ENCODE measurements around the gene C16orf78.

C16orf78 gene

DNA sequence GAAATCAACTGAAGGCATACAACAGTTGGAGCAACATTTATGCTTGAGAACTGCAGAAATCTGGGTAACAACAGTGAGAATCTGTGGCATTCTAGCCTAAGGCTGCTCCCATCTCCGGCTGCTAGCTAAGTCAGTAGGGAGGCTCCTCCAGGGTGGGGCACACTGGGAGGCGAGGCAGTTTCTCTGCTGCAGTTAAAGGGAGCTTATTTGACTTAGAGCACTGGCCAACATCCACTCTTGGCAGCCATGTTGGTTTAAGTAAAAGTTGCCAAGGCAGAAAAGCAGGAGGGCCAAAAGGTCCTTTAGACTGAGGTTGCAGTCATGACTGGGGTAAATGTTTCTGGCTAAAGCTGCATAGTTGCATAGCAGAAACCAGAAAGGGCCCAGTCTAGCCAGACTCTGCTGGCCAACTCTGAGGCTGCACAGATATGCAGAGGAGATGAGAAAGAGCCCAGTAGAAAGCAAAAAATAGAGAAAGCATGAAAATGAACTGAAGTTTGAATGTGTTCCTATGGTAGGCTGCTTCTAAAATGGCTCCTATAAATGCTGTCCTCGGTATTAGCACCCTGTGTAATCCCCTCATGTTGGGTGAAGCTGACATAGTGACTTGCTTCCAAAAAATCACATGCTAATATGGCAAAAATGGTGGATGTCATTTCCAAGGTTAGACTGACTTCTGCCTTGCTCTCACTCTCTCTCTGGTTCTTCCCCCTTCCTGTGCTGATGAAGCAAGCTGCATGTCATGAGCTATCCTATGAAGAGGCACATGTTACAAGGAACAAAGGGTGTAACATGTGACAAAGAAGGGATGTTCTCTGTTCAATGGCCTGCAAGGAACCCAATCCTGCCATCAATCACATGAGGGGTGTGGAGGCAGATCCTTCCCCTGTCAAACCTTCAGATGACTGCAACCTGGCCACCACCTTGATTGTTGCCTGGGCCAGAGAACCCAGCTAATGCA, 3.7 kb upstream of the C16orf78 start:
- H3K4me1 ChIP-seq: peaks cover 17 to 41% (median 32%) of the 10 kb centered on the region in 10 experiments
- no peaks in the 10 kb centered on the region for H3K27me3 ChIP-seq
- peaks cover 0 to 21% (median 7%) of the 10 kb centered on the region in 11 experiments; a peak in 11 of 22 replicates for H3K9me3 ChIP-seq (replicated peaks in 1 of 11)
- H3K4me3 ChIP-seq: no peak overlapping the region
- H3K9ac ChIP-seq: no peak overlapping the region
- H4K20me1 ChIP-seq: no peaks in the 10 kb centered on the region
- no peaks in the 10 kb centered on the region for H3K36me3 ChIP-seq
- no peak overlapping the region for H3K27ac ChIP-seq
- no peak for TF ChIP-seq Cebpa-rat (IDR thresholded peaks at IDR 0.05)
- H3K4me2 ChIP-seq: 0 out of 22 replicates have a peak overlapping the region, but pooled peaks of 1 of the 11 experiments have one; percentile 5

DNA sequence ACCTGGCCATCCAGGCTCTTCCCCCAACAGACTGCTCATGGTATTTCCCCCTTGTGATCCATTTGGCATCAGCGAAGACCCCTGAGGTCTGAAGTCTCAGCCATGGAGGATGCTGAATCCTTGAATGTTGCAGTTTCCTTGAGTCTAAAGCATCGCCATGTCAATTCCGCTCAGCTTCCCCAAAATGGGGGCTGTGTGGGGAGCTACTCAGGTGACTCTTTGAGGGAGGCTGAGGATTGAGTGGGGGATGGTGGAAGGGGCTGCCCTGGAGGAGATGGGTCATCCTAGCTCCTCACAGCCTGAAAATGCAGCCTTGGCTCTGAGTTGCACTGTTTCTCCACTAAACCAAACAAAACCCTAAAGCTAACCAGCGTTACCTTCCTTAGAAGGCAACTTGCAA, 2.6 kb downstream of the C16orf78 start:
- no peak overlapping the region for H3K27ac ChIP-seq
- no peak overlapping the region for H3K9ac ChIP-seq
- no peaks in the 10 kb centered on the region for H3K36me3 ChIP-seq
- no peak overlapping the region for H3K4me2 ChIP-seq
- H3K9me3 ChIP-seq (replicated peaks in 1 of 11): no peaks in the 10 kb centered on the region
- H4K20me1 ChIP-seq: no peaks in the 10 kb centered on the region
- H3K27me3 ChIP-seq: no peaks in the 10 kb centered on the region
- no peaks in the 10 kb centered on the region for H3K4me1 ChIP-seq
- H3K4me3 ChIP-seq: no peak overlapping the region
- TF ChIP-seq Cebpa-rat (IDR thresholded peaks at IDR 0.05): no peak

DNA sequence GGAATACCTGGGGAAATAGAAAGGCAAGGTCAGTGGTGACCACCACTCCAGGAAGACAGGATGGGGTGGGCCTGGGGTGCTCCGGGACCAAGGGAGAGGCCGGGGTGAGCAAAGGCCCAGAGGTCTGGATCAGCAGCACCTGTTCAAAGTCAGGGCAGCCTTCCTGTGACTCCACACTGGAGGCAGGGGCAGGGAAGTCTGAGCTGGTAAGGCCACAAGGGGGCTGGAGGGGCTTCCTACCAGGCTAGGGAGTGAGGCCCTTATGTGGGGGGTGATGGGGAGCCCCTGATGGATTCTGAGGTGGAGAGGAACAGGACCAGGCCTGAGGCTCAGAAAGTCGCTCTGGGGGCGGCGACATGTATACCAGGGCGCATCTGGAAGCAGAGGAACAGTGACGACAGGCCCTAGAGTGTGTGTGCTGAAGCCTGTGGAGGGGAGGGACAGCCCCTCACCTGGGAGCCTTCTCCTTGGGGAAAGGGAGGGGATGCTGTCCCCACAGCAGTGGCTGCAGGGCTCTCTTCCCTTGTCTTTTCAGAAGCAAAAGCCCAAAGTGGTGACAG, 3.7 kb downstream of the C16orf78 start:
- no peak overlapping the region for H3K4me2 ChIP-seq
- H3K36me3 ChIP-seq: no peaks in the 10 kb centered on the region
- no peaks in the 10 kb centered on the region for H4K20me1 ChIP-seq
- H3K9ac ChIP-seq: no peak overlapping the region
- TF ChIP-seq Cebpa-rat (IDR thresholded peaks at IDR 0.05): no peak
- H3K4me1 ChIP-seq: no peaks in the 10 kb centered on the region
- H3K27ac ChIP-seq: no peak overlapping the region
- peaks cover 0 to 4% (median 0%) of the 10 kb centered on the region in 11 experiments; a peak in 3 of 22 replicates for H3K9me3 ChIP-seq (replicated peaks in 1 of 11)
- H3K27me3 ChIP-seq: no peaks in the 10 kb centered on the region
- no peak overlapping the region for H3K4me3 ChIP-seq

DNA sequence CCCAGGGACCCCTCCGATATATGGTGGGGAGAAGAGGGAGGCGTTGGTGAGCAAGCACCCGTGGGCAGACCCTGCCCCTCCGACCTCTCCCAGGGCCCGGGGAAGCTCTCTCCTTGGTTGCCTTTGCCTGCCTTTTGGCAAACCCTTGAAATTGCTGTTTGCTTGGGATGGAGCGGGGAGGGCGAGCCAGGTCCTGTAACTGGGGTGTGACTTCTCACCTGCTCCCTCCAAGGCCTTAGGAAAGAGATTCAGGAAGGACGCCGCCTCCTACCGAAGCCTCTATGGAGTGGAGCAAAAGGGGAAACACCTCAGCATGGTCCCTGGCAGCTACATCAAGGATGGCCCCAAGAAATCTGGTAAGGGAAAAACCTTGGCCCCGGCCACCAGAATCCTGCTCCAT, 4.6 kb downstream of the C16orf78 start:
- peaks cover 0 to 9% (median 4%) of the 10 kb centered on the region in 11 experiments; a peak in 7 of 22 replicates for H3K9me3 ChIP-seq (replicated peaks in 1 of 11)
- no peaks in the 10 kb centered on the region for H3K27me3 ChIP-seq
- no peak overlapping the region for H3K4me3 ChIP-seq
- H3K4me1 ChIP-seq: no peaks in the 10 kb centered on the region
- H3K27ac ChIP-seq: no peak overlapping the region
- no peak overlapping the region for H3K4me2 ChIP-seq
- no peaks in the 10 kb centered on the region for H4K20me1 ChIP-seq
- H3K36me3 ChIP-seq: no peaks in the 10 kb centered on the region
- no peak overlapping the region for H3K9ac ChIP-seq
- no peak for TF ChIP-seq Cebpa-rat (IDR thresholded peaks at IDR 0.05)

DNA sequence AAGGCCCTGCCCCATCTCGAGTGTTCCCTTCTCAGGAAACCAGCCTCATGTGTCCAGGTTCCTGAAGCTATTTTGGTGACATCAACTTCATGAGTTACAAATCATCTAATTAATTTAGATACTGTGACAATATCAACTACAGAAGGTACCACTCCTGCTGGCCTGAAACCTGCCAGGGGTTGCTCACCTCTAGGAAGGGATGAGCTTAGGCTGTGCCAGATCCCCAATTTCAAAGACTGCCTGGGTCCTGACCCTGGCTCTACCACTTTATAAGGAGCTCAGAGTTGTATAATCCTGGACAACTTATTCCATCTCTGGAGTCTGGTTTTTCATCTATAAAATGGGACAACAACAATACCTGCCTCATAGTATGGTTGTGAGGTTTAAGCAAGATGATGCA, 5.2 kb downstream of the C16orf78 start:
- Histone ChIP-seq H3K27ac (no peak overlapping the region), H3K9me3 (replicated peaks in 1 of 11) (peaks cover 0 to 11% (median 6%) of the 10 kb centered on the region in 11 experiments; a peak in 13 of 22 replicates), H3K4me3 (no peak overlapping the region), H3K36me3 (no peaks in the 10 kb centered on the region), H3K27me3 (no peaks in the 10 kb centered on the region), H3K9ac (no peak overlapping the region), H4K20me1 (no peaks in the 10 kb centered on the region), H3K4me1 (no peaks in the 10 kb centered on the region), H3K4me2 (no peak overlapping the region)
- TF ChIP-seq Cebpa-rat (IDR thresholded peaks at IDR 0.05): no peak

DNA sequence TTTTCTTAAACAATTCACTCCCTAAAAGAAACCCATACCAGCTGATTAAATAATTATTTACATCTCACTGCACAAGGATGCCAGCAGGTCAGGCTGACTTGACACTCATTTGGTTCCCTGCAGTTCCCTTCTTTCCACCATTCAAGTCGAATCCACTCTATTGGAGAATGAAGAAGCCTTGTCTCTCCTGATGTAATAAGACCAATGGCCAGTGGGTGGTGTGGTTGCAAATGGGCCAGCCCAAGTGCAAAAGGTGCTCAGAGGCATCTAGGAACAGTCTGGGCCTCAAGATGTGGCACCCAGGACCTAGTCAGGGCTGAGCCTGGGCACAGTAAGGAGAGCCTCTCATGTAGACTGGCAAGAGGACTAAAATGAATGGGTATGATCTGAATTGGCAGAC, 9.3 kb downstream of the C16orf78 start:
- no peaks in the 10 kb centered on the region for H3K4me1 ChIP-seq
- no peak overlapping the region for H3K4me2 ChIP-seq
- no peak overlapping the region for H3K9ac ChIP-seq
- H3K9me3 ChIP-seq (replicated peaks in 1 of 11): peaks cover 12 to 35% (median 21%) of the 10 kb centered on the region in 11 experiments; a peak in 17 of 22 replicates
- no peaks in the 10 kb centered on the region for H3K27me3 ChIP-seq
- no peak overlapping the region for H3K27ac ChIP-seq
- H4K20me1 ChIP-seq: no peaks in the 10 kb centered on the region
- TF ChIP-seq Cebpa-rat (IDR thresholded peaks at IDR 0.05): no peak
- H3K36me3 ChIP-seq: no peaks in the 10 kb centered on the region
- no peak overlapping the region for H3K4me3 ChIP-seq

DNA sequence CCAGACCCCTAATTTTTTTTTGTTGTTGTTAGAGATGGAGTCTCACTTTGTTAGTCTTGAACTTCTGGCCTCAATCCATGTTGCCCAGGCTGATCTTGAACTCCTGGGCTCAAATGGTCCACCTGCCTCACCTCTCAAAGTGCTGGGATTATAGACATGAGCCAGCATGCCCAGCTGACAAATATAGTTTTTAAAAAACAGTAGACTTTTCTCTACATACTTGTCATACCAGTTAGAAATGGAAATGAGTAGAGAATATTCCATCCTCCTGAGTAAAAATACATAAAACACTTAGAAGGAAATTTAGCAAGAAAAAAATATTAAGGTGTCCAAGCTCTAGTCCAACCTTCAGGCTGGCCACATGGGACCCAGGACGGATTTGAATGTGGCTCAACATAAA, 21.4 kb downstream of the C16orf78 start:
- Histone ChIP-seq H3K9me3 (replicated peaks in 1 of 11) (no peaks in the 10 kb centered on the region), H3K4me3 (no peak overlapping the region), H3K9ac (no peak overlapping the region), H3K4me2 (no peak overlapping the region), H3K27me3 (no peaks in the 10 kb centered on the region), H3K36me3 (no peaks in the 10 kb centered on the region), H4K20me1 (no peaks in the 10 kb centered on the region), H3K4me1 (peaks cover 0 to 7% (median 0%) of the 10 kb centered on the region in 10 experiments; a peak in 5 of 20 replicates), H3K27ac (no peak overlapping the region)
- TF ChIP-seq Cebpa-rat (IDR thresholded peaks at IDR 0.05): no peak

DNA sequence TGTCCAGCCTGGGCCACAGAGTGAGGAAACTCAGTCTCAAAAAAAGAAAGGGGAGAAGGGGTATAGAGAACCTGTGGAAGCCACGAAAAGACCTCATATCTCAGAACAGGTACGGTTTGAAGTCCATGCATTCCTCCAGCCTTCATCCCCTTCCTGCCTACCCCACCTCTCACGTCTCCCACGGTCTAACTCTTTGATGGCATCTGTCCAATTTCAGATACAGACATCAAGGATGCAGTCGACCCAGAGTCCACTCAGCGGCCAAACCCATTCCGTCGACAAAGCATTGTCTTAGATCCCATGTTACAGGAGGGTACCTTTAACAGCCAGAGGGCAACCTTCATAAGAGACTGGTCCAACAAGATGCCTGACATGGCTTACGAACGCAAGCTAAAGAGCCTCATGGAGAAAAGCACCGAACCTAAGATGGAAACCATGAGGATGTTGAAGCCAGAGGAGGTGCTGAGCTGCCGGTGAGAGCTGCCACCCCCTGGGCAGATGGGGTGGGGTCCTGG, 22.7 kb downstream of the C16orf78 start:
- peaks cover 0 to 7% (median 0%) of the 10 kb centered on the region in 10 experiments; a peak in 5 of 20 replicates for H3K4me1 ChIP-seq
- no peaks in the 10 kb centered on the region for H4K20me1 ChIP-seq
- no peak overlapping the region for H3K4me3 ChIP-seq
- H3K4me2 ChIP-seq: no peak overlapping the region
- no peaks in the 10 kb centered on the region for H3K27me3 ChIP-seq
- no peak overlapping the region for H3K9ac ChIP-seq
- no peak overlapping the region for H3K27ac ChIP-seq
- H3K36me3 ChIP-seq: no peaks in the 10 kb centered on the region
- no peaks in the 10 kb centered on the region for H3K9me3 ChIP-seq (replicated peaks in 1 of 11)
- no peak for TF ChIP-seq Cebpa-rat (IDR thresholded peaks at IDR 0.05)

DNA sequence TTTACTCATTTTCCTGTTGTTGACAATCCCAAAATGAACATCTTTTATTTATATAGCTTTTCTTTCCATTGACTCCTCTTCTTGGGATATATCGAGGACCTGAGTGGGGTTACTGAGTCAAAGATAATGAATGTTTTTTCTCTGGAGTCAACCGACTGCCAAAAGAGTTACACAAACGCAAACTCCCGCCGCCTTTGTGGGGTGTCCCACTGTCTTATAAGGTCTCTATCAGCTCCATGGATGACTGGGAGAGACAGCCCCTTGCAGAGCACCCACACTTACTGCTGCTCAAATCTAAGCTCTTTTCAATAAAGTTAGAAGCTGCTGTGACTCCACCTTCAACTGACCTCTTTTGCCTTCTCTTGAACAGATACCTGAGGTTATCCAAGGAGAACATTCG, 25.2 kb downstream of the C16orf78 start:
- no peaks in the 10 kb centered on the region for H3K27me3 ChIP-seq
- TF ChIP-seq Cebpa-rat (IDR thresholded peaks at IDR 0.05): no peak

More for the DNA sequence above, 25.2 kb downstream of the C16orf78 start:
- Histone ChIP-seq H3K9me3 (replicated peaks in 1 of 11) (peaks cover 0 to 12% (median 10%) of the 10 kb centered on the region in 11 experiments; a peak in 16 of 22 replicates), H3K9ac (no peak overlapping the region), H3K4me1 (peaks cover 0 to 7% (median 0%) of the 10 kb centered on the region in 10 experiments; a peak in 2 of 20 replicates), H3K4me3 (no peak overlapping the region), H4K20me1 (no peaks in the 10 kb centered on the region), H3K36me3 (no peaks in the 10 kb centered on the region), H3K27ac (no peak overlapping the region), H3K4me2 (no peak overlapping the region)
